ENCODE data around the gene ZDHHC8.

ZDHHC8 gene

DNA sequence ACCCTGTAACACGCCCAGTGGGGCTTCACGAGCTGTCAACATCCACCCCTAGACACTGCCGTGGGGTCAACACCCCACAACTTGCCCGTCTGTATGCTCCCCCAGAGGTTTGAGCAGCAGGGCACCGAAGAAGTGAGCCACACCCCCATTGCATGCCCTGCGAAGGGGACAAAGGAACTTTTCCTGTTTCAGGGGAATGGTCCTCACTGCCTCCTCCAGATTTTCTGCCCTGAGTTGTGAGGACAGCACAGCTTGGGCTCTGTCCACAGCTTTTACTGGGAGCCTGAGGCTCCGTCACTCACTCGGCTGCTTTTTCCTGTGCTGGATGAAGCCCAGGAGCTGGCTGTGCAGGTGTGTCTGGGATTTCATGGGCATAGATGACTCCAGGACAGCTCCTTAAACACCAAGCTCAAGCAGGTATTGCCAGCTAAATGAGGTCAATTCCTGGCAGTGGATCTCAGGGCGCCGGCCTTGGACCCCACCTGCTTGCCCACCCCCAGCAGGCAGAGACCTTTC lies 59.5 kb downstream of the ZDHHC8 start:
- TF ChIP-seq CTCF (IDR thresholded peaks at IDR 0.05; ENCODE audit: borderline replicate concordance, insufficient read depth, low read depth, low read length): no peak

GRCh38 chr22:20191803-20192202 lies 60.2 kb downstream of the ZDHHC8 start:
- TF ChIP-seq CTCF (IDR thresholded peaks at IDR 0.05; ENCODE audit: borderline replicate concordance, insufficient read depth, low read depth, low read length): no peak
- H3K4me3 ChIP-seq (ENCODE audit: low read depth, low read length): no peak overlapping the region

More for the DNA sequence above, 59.5 kb downstream of the ZDHHC8 start:
- H3K4me3 ChIP-seq (ENCODE audit: low read depth, low read length): no peak overlapping the region

DNA sequence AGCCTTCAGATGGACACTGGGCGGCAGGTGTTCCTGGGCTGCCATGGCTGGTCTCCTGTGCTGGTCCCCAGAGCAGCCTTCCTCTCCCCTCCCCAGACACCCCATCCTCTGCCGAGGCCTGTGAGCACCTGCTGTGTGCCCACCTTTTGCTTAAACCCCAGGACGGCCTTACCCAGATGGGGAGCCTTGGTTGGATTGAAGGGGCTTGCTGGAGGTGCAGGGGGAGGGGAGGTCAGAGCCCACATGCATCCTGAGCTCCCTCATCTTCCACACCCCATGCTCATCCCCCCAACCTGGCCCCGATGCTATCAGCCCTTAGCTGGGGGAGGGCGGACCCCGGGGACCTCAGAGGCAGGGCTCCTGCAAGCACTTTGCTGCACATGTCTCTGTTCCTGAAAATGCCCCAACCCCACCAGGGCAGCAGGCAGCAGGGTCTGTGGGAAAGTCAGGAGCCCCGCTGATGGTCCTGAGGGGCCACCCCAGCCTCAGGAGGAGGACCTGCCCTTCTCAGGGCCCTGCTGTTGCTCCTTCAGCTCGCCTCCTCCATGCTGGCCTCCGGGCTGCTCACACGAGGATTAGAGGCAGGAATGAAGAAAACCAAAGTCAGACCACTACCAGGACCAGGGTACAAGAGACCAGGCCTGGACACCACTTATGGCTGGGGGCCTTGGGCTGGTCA lies 60.8 kb downstream of the ZDHHC8 start:
- no peak for TF ChIP-seq CTCF (IDR thresholded peaks at IDR 0.05; ENCODE audit: borderline replicate concordance, insufficient read depth, low read depth, low read length)
- no peak overlapping the region for H3K4me3 ChIP-seq (ENCODE audit: low read depth, low read length)

- no peak overlapping the region for H3K4me3 ChIP-seq (ENCODE audit: low read depth, low read length)
- no peak for TF ChIP-seq CTCF (IDR thresholded peaks at IDR 0.05; ENCODE audit: borderline replicate concordance, insufficient read depth, low read depth, low read length)
Observed at GRCh38 chr22:20192972-20193760, 61.6 kb downstream of the ZDHHC8 start.

DNA sequence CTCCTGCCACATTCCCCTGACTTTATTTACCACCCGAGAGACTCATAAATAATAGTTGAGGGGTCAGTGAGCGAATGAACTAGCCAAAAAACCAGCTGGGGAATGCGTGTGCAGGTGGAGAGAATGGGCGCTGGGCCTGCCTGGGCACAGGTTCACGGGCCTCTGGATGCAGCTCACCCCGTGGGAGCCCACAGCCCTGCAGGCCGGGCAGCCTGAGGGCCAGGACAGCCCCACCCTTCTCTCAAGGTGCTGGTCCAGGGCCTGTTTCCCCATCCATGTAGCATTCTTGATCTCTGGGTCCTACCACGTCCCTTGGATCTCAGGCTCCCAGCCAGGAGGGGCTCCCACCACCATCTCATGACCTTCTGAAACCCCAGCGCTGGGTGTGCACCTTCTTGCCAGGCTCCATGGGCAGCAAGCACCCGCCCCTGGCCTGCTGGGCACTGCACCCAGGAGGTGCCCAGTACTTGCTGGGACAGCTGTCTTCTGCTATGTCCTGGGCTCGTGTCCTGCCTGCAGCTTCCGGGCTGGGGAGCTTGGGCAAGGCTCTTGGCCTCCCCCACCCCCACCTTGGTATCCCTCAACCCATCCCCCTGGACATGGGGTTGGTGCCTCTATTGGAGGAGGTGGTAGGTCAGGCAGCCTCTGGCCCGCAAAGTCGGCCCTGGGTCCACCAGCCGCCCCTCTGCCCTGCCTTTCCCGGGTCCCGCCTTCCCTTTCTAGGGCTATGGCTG lies 62.3 kb downstream of the ZDHHC8 start:
- no peak overlapping the region for H3K4me3 ChIP-seq (ENCODE audit: low read depth, low read length)
- TF ChIP-seq CTCF (IDR thresholded peaks at IDR 0.05; ENCODE audit: borderline replicate concordance, insufficient read depth, low read depth, low read length): no peak

GRCh38 chr22:20194681-20195593 lies 63.3 kb downstream of the ZDHHC8 start:
- H3K4me3 ChIP-seq (ENCODE audit: low read depth, low read length): no peak overlapping the region
- no peak for TF ChIP-seq CTCF (IDR thresholded peaks at IDR 0.05; ENCODE audit: borderline replicate concordance, insufficient read depth, low read depth, low read length)

Measured in GM12875 (cell line).